Measurements from ENCODE around the gene MAPKBP1. TPM values are rescaled to one million over a fixed set of nuclear protein-coding genes. Genes with fewer than 3 reads are reported as not detected.

Gene MAPKBP1
- total RNA-seq, 1 experiment from 2014 or later: 10.0 TPM

GRCh38 chr15:41782371-41783282 lies 8.3 kb downstream of the MAPKBP1 start:
- DNase-seq (ENCODE audit: low read depth): no peak

- no peak for DNase-seq (ENCODE audit: low read depth)
These were observed 9.0 kb downstream of the MAPKBP1 start for GRCh38 chr15:41783296-41783695.

GRCh38 chr15:41788262-41788661 lies 14.0 kb downstream of the MAPKBP1 start:
- DNase-seq (ENCODE audit: low read depth): no peak

GRCh38 chr15:41789236-41789635 lies 15.0 kb downstream of the MAPKBP1 start:
- DNase-seq (ENCODE audit: low read depth): no peak

GRCh38 chr15:41789662-41790061 lies 15.4 kb downstream of the MAPKBP1 start:
- no peak for DNase-seq (ENCODE audit: low read depth)

- DNase-seq (ENCODE audit: low read depth): no peak
These were observed 15.9 kb downstream of the MAPKBP1 start for GRCh38 chr15:41790169-41790568.

GRCh38 chr15:41790756-41791546 lies 16.7 kb downstream of the MAPKBP1 start:
- peak; percentile 73 for DNase-seq (ENCODE audit: low read depth)

GRCh38 chr15:41791547-41791937 lies 17.3 kb downstream of the MAPKBP1 start:
- no peak for DNase-seq (ENCODE audit: low read depth)

GRCh38 chr15:41792000-41792637 lies 17.8 kb downstream of the MAPKBP1 start:
- no peak for DNase-seq (ENCODE audit: low read depth)

GRCh38 chr15:41794081-41794480 lies 19.8 kb downstream of the MAPKBP1 start:
- peak; percentile 93 for DNase-seq (ENCODE audit: low read depth)

GRCh38 chr15:41795996-41796856 lies 21.9 kb downstream of the MAPKBP1 start:
- DNase-seq (ENCODE audit: low read depth): peak; percentile 82

GRCh38 chr15:41797201-41797944 lies 23.1 kb downstream of the MAPKBP1 start:
- DNase-seq (ENCODE audit: low read depth): no peak

- DNase-seq (ENCODE audit: low read depth): no peak
These were observed 24.6 kb downstream of the MAPKBP1 start for GRCh38 chr15:41798607-41799487.

- no peak for DNase-seq (ENCODE audit: low read depth)
These were observed 25.2 kb downstream of the MAPKBP1 start for GRCh38 chr15:41799488-41799805.

GRCh38 chr15:41801185-41801584 lies 26.9 kb downstream of the MAPKBP1 start:
- DNase-seq (ENCODE audit: low read depth): no peak

- no peak for DNase-seq (ENCODE audit: low read depth)
These were observed 27.7 kb downstream of the MAPKBP1 start for GRCh38 chr15:41801850-41802455.

GRCh38 chr15:41804361-41804760 lies 30.1 kb downstream of the MAPKBP1 start:
- DNase-seq (ENCODE audit: low read depth): no peak

- no peak for DNase-seq (ENCODE audit: low read depth)
These were observed 30.8 kb downstream of the MAPKBP1 start for GRCh38 chr15:41804916-41805666.

GRCh38 chr15:41805711-41806110 lies 31.4 kb downstream of the MAPKBP1 start:
- DNase-seq (ENCODE audit: low read depth): no peak
